K562 (cell line): ENCODE data around the gene ATL2. TPM values are rescaled to one million over a fixed set of nuclear protein-coding genes. Genes with fewer than 3 reads are reported as not detected.
A peak's percentile ranks its signal among the peaks of the same experiment; 100 is the strongest.

Experiments
- ATAC-seq: fragments of 200-7000 bp; cut with Tn5 transposase; 3 replicates; pipeline ENCODE4 v1.9.1; 2020; ENCODE audit warnings: moderate library complexity
- BruUV-seq: library from RNA; stranded (reverse); fragments of 400-500 nt; replicated peaks from 2 replicates; lab custom pipeline; 2021; lab: Mats Ljungman, UMichigan
- CTCF ChIA-PET: fragments of 300-600 bp; formaldehyde crosslinking; extraction: SDS; loops from one replicate; lab custom pipeline; 2021; ENCODE audit warnings: low intra/inter-chr PET ratio; lab: Yijun Ruan, JAX
- POLR2A ChIA-PET: fragments of 300-600, 350-650 bp; sonication (Branson Sonifier 250); formaldehyde crosslinking; extraction: SDS; loops from one replicate; lab custom pipeline; 2021; ENCODE audit warnings: antibody characterized with exemption, inconsistent platforms; lab: Yijun Ruan, JAX
- DNase-seq, 4 experiments: peaks; one replicate each; pipeline versions ENCODE4 v3.0.0 to v3.0.0-alpha.2; 2011 to 2018; ENCODE audit warnings: low spot score in 3 of 4, mixed read lengths in 3 of 4; ENCODE audit errors: extremely low read depth in 1 of 4
- FAIRE-seq: peaks from 2 replicates; lab custom pipeline; 2011; peaks lifted over from hg19 to GRCh38; lab: Jason Lieb, UNC
- H2AFZ ChIP-seq: 2 replicates; pipeline ENCODE4 v1.6.0; 2011; ENCODE audit warnings: low read depth, low read length, control low read depth, inconsistent platforms
- H3K27ac ChIP-seq: fragments of 200-600 bp; 3 replicates; pipeline ENCODE4 v1.8.0; 2011; ENCODE audit warnings: low read depth, mild to moderate bottlenecking, control low read depth, inconsistent platforms, low read length, moderate library complexity, mixed read lengths; ENCODE audit errors: extremely low read depth
- H3K27me3 ChIP-seq, 2 experiments: fragments of 300-600 bp in 1 of 2; 2 replicates in 1 of 2; 3 replicates in 1 of 2; pipeline versions ENCODE4 v1.6.0 to v1.8.0; 2011; ENCODE audit warnings: inconsistent platforms in 2 of 2, low read length in 2 of 2, mild to moderate bottlenecking in 1 of 2, mixed read lengths in 1 of 2, moderate library complexity in 1 of 2; ENCODE audit not compliant: control insufficient read depth in 2 of 2, insufficient read depth in 2 of 2
- H3K36me3 ChIP-seq: fragments of 300-600 bp; 3 replicates; pipeline ENCODE4 v1.8.0; 2011; ENCODE audit warnings: mild to moderate bottlenecking, low read length, inconsistent platforms; ENCODE audit not compliant: control insufficient read depth, insufficient read depth
- H3K4me1 ChIP-seq, 2 experiments: fragments of 200-600 bp in 1 of 2; replicated peaks in 1 of 2; 2 replicates in 1 of 2; 3 replicates in 1 of 2; pipeline versions ENCODE4 v1.5.1 to v1.8.0; 2011; ENCODE audit warnings: inconsistent platforms in 2 of 2, low read length in 2 of 2, mild to moderate bottlenecking in 1 of 2, mixed read lengths in 1 of 2, moderate library complexity in 1 of 2; ENCODE audit not compliant: control insufficient read depth in 2 of 2, insufficient read depth in 2 of 2
- H3K4me2 ChIP-seq: 2 replicates; pipeline ENCODE4 v1.6.1; 2011; ENCODE audit warnings: low read length, control low read depth, inconsistent platforms, mixed read lengths; ENCODE audit not compliant: insufficient read depth
- H3K4me3 ChIP-seq: fragments of 200-600 bp; sonication (generic), shearing (Covaris generic); 2 replicates; pipeline ENCODE4 v1.5.1; 2016; ENCODE audit warnings: control low read depth, inconsistent platforms
- H3K79me2 ChIP-seq: fragments of 200-600 bp; 3 replicates; pipeline ENCODE4 v1.8.0; 2011; ENCODE audit warnings: low read length, inconsistent platforms; ENCODE audit not compliant: control insufficient read depth, insufficient read depth
- H3K9ac ChIP-seq, 2 experiments: 2 replicates each; pipeline versions ENCODE4 v1.6.0 to v1.6.1; 2011; ENCODE audit warnings: low read depth in 2 of 2, low read length in 2 of 2, control low read depth in 1 of 2, inconsistent platforms in 1 of 2, mild to moderate bottlenecking in 1 of 2, mixed read lengths in 1 of 2; ENCODE audit not compliant: insufficient read depth in 1 of 2
- H3K9me1 ChIP-seq: one replicate; pipeline ENCODE4 v1.6.0; 2011; ENCODE audit warnings: inconsistent platforms, mild to moderate bottlenecking, low read length, moderate library complexity; ENCODE audit not compliant: control insufficient read depth, insufficient read depth
- H3K9me3 ChIP-seq: replicated peaks from 2 replicates; pipeline ENCODE4 v1.5.1; 2011; ENCODE audit warnings: low read depth, low read length, inconsistent platforms; ENCODE audit not compliant: control insufficient read depth, insufficient read depth
- H4K20me1 ChIP-seq: replicated peaks from 2 replicates; pipeline ENCODE4 v1.6.1; 2011; ENCODE audit warnings: low read length, inconsistent platforms, mixed read lengths; ENCODE audit not compliant: control insufficient read depth, insufficient read depth
- CEBPG ChIP-seq, 3 experiments: fragments of 200-800 bp in 1 of 3; sonication (Bioruptor generic) in 1 of 3; sonication (generic) in 1 of 3; formaldehyde crosslinking in 1 of 3; IDR thresholded peaks in 2 of 3; conservative IDR thresholded peaks in 1 of 3; 2 replicates each; pipeline versions ENCODE4 v1.6.1 to v1.8.0; 2016 to 2022; ENCODE audit warnings: missing compliant biosample characterization in 2 of 3, missing genetic modification characterization in 2 of 3, mild to moderate bottlenecking in 1 of 3, missing genetic modification reagents in 1 of 3
- CGGBP1 ChIP-seq: fragments of 250-450 bp; sonication (Bioruptor Pico); IDR thresholded peaks from 2 replicates; pipeline ENCODE4 v1.9.0; 2021; ENCODE audit warnings: mild to moderate bottlenecking
- FOXJ2 ChIP-seq: fragments of 200-800 bp; sonication (Bioruptor generic); IDR thresholded peaks from 2 replicates; pipeline ENCODE4 v1.6.1; 2016; ENCODE audit warnings: missing genetic modification characterization, missing compliant biosample characterization
- GMEB1 ChIP-seq: fragments of 250-450 bp; sonication (Bioruptor Pico); IDR thresholded peaks from 2 replicates; pipeline ENCODE4 v1.4.0; 2020; ENCODE audit warnings: mild to moderate bottlenecking
- ZBTB33 ChIP-seq: sonication (generic); formaldehyde crosslinking; IDR thresholded peaks from 2 replicates; pipeline ENCODE4 v1.8.1; 2023; ENCODE audit warnings: mild to moderate bottlenecking, missing genetic modification reagents
- ZBTB8A ChIP-seq: fragments of 450-650 bp; IDR thresholded peaks from 2 replicates; pipeline ENCODE4 v1.6.1; 2018; ENCODE audit warnings: mild to moderate bottlenecking, moderate library complexity; ENCODE audit not compliant: partially characterized antibody
- ZNF384 ChIP-seq: IDR thresholded peaks from 2 replicates; pipeline ENCODE4 v1.6.1; 2012; ENCODE audit warnings: low read depth, low read length, improper control_type of control experiment
- WGBS: fragments of 100-300 bp; shearing (Covaris generic); methylation state at CpG from one replicate; pipeline ENCODE4 v1.1.6; 2016; ENCODE audit warnings: low coverage, mixed read lengths; ENCODE audit not compliant: insufficient coverage; ENCODE audit errors: missing lambda C conversion rate; 5-methylcytosine and 5-hydroxymethylcytosine counted together
- in situ Hi-C: fragments of 300-500 bp; cut with MboI; formaldehyde crosslinking; loops from 4 replicates; pipeline ENCODE4 v1.15.0; 2018; ENCODE audit warnings: inconsistent platforms, mixed read lengths
- intact Hi-C: fragments of 100-400 bp; cut with micrococcal nuclease; formaldehyde crosslinking; loops from 2 replicates; pipeline ENCODE4 v1.14.2; 2022
- polyA plus RNA-seq, 8 experiments: library from polyadenylated mRNA; depleted of rRNA in 4 of 8; stranded (reverse) in 5 of 8; unstranded in 3 of 8; fragments of >200 nt; fragmentation: Nextera tagmentation in 2 of 8; fragmentation: Illumina TruSeq in 1 of 8; extraction: Ambion mirVana in 2 of 8; extraction: Trizol in 1 of 8; gene quantifications; 2 replicates each; pipeline versions ENCODE4 v1.2.1 to v1.2.3, GENCODE V29; 2011 to 2014; ENCODE audit warnings: inconsistent platforms in 1 of 8, missing spikeins in 1 of 8
- total RNA-seq, 7 experiments: library from RNA; depleted of rRNA in 6 of 7; stranded (reverse); fragments of >200 nt in 6 of 7; fragmentation: Illumina TruSeq in 2 of 7; extraction: Trizol in 2 of 7; gene quantifications; 2 replicates each; pipeline versions ENCODE4 v1.2.1 to v1.2.3, GENCODE V29; 2011 to 2021; ENCODE audit warnings: low replicate concordance in 1 of 7

Gene ATL2
- total and polyA plus RNA-seq, 9 of the 15 experiments (the other 6 are each of a cell fraction or from before 2014, with no cell fraction given): 12.0 to 80.8 (median 70.2) TPM

GRCh38 chr2:38387887-38388286 is 10.8 kb upstream of the ATL2 start:
- Histone ChIP-seq H3K27me3 (no peaks in the 10 kb centered on the region), H3K36me3 (no peaks in the 10 kb centered on the region), H3K9me1 (peaks cover 2% of the 10 kb centered on the region), H3K9me3 (no peaks in the 10 kb centered on the region), H2AFZ (no peak overlapping the region), H3K4me2 (no peak overlapping the region), H3K27ac (no peak overlapping the region), H3K4me1 (peaks cover 3 to 5% of the 10 kb centered on the region in 2 experiments; a peak in 4 of 5 replicates), H4K20me1 (no peaks in the 10 kb centered on the region), H3K79me2 (no peaks in the 10 kb centered on the region), H3K9ac (no peak overlapping the region), H3K4me3 (no peak overlapping the region)
- BruUV-seq: no TSS peak
- no peak for DNase-seq
- WGBS: 31% methylated on average over 4 of the region's 4 CpGs
- ChIA-PET CTCF (no interaction called here), POLR2A (no interaction called here)
- in situ Hi-C loops (no loop called here), intact Hi-C loops (no loop called here)
- no peak for FAIRE-seq
- TF ChIP-seq FOXJ2 (tag) (0 out of 2 replicates have a peak, but pooled peaks have one; percentile 35), CEBPG (CRISPR knock-in tag; IDR thresholded peaks at IDR 0.05) (no peak), CEBPG (tag; conservative IDR thresholded peaks at IDR 0.05 in 1 of 2, IDR thresholded peaks at IDR 0.05 in 1 of 2) (no peak), ZNF384 (peak; percentile 64; the same call in 1 of the 2 replicates)
- ATAC-seq: no peak

GRCh38 chr2:38386821-38387220 is 9.7 kb upstream of the ATL2 start:
- no peak overlapping the region for H3K4me2 ChIP-seq
- ATAC-seq (no peak; the same call in 2 of the 3 replicates), DNase-seq (no peak), FAIRE-seq (no peak)
- ChIA-PET POLR2A (interaction anchor here (1.0 to 1.2 kb wide), 3 partner anchors 9 to 14 kb away, joined by 3 to 4 read pairs (median 3); no protein-coding TSS in a partner anchor), CTCF (no interaction called here)
- H4K20me1 ChIP-seq: no peaks in the 10 kb centered on the region
- no peaks in the 10 kb centered on the region for H3K79me2 ChIP-seq
- no peak overlapping the region for H2AFZ ChIP-seq
- no peaks in the 10 kb centered on the region for H3K27me3 ChIP-seq
- peaks cover 2% of the 10 kb centered on the region for H3K9me1 ChIP-seq
- H3K9me3 ChIP-seq: no peaks in the 10 kb centered on the region
- H3K4me1 ChIP-seq: peaks cover 3 to 5% of the 10 kb centered on the region in 2 experiments; a peak in 4 of 5 replicates
- in situ Hi-C loops: no loop called here
- H3K4me3 ChIP-seq: no peak overlapping the region
- no TSS peak for BruUV-seq
- intact Hi-C loops: loop anchor here (1.0 kb wide), 1 partner anchor 10 kb away; the partner anchor contains the start of gene ATL2
- H3K9ac ChIP-seq: peak overlapping the region in 1 of 2 experiments; percentile 48; a peak in 1 of 4 replicates
- 46% methylated on average over 7 of the region's 7 CpGs for WGBS
- H3K27ac ChIP-seq: no peak overlapping the region
- H3K36me3 ChIP-seq: no peaks in the 10 kb centered on the region
- no peak for TF ChIP-seq ZBTB8A
- TF ChIP-seq GMEB1: no peak
- TF ChIP-seq ZBTB33 (CRISPR knock-in tag): no peak
- no peak for TF ChIP-seq CGGBP1 (CRISPR knock-in tag)
